Ascending aorta (tissue), 2 donors: ENCODE data around the gene KCNJ14. TPM values are rescaled to one million over a fixed set of nuclear protein-coding genes. Genes with fewer than 3 reads are reported as not detected.

Experiments
- DNase-seq, 2 donors: peaks; one replicate each; pipeline ENCODE4 v3.0.0-alpha.2; 2019; ENCODE audit warnings: low spot score in 2 of 2
- H3K27ac ChIP-seq, 2 donors: fragments of 200-600 bp; sonication (generic); one replicate each; pipeline ENCODE4 v1.5.1; 2016 to 2017; ENCODE audit warnings: mild to moderate bottlenecking in 1 of 2
- H3K27me3 ChIP-seq: fragments of 200-600 bp; sonication (generic); one replicate; pipeline ENCODE4 v1.5.1; 2017
- H3K36me3 ChIP-seq, 2 donors: fragments of 200-600 bp; sonication (generic); one replicate each; pipeline ENCODE4 v1.5.1; 2016
- H3K4me1 ChIP-seq, 2 donors: fragments of 200-600 bp; sonication (generic); one replicate each; pipeline ENCODE4 v1.5.1; 2016 to 2017; ENCODE audit warnings: mild to moderate bottlenecking in 1 of 2
- H3K4me3 ChIP-seq, 2 donors: fragments of 200-600 bp; sonication (generic); one replicate each; pipeline ENCODE4 v1.5.1; 2016 to 2017; ENCODE audit warnings: mild to moderate bottlenecking in 1 of 2
- H3K9me3 ChIP-seq, 2 donors: fragments of 200-600 bp; sonication (generic); one replicate each; pipeline ENCODE4 v1.5.1; 2016
- intact Hi-C: fragments of 100-400 bp; cut with DNase I; formaldehyde crosslinking; loops from one replicate; pipeline ENCODE4 v1.15.1; 2023
- total RNA-seq: library from RNA; depleted of rRNA; stranded (reverse); fragments of >200 nt; gene quantifications from one replicate; pipeline ENCODE4 v1.1.0, GENCODE V29; 2016
- TF ChIP-seq, protein P1 (sequence below), 3 experiments: fragments of 200-600 bp in 2 of 3; fragments of 450-650 bp in 1 of 3; sonication (generic) in 2 of 3; IDR thresholded peaks; one replicate each; pipeline ENCODE4 v1.5.1; 2016 to 2019; ENCODE audit warnings: antibody characterized with exemption in 3 of 3, mild to moderate bottlenecking in 1 of 3, moderate library complexity in 1 of 3

Gene KCNJ14
- total RNA-seq, 1 donor from 2014 or later = 6.1 TPM

DNA sequence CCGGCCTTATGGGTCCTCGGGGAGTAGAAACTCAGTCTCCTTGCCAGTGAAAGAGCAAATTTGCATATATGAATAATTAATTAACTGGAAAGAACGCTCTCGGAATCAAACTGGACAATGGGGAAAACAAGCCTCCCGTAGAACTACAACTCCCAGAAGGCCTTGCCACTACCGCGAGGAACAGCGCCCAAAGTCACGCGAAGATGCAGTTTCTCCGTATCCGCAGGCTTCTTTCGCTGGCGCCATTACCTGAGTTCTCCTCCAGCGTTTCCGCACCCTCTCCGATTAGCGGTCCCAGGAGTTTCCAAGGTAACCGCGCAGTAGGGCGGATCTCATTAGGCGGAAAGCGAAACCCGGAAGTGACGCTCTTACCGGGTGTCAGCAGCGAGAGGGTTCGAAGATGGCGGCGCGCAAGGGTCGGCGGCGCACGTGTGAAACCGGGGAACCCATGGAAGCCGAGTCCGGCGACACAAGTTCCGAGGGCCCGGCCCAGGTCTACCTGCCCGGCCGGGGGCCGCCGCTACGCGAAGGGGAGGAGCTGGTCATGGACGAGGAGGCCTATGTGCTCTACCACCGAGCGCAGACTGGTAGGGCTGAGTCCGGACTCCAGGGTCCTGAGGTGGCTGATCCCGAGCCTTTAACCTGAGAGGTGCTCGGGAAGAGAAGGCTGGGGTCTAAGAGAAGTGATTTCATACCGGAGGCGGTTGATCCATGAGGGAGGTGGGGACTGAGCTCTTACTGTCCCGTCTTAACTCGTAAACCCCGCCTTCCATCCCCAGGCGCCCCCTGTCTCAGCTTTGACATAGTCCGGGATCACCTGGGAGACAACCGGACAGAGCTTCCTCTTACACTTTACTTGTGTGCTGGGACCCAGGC is 9.5 kb upstream of the KCNJ14 start, which contains the start of gene GRWD1:
Gene GRWD1, plus strand, starts transcription at position 378 of the 876 bp plus-strand sequence. Its CDS starts 23 bp downstream, at position 401.
- peak within 1 kb of the TSS; percentile 76 to 81 for H3K4me3 ChIP-seq
- peaks cover 7% of the 10 kb centered on the region for H3K27me3 ChIP-seq
- H3K27ac ChIP-seq = peak within 1 kb of the TSS; percentile 87 to 89
- TF ChIP-seq, protein P1, sequence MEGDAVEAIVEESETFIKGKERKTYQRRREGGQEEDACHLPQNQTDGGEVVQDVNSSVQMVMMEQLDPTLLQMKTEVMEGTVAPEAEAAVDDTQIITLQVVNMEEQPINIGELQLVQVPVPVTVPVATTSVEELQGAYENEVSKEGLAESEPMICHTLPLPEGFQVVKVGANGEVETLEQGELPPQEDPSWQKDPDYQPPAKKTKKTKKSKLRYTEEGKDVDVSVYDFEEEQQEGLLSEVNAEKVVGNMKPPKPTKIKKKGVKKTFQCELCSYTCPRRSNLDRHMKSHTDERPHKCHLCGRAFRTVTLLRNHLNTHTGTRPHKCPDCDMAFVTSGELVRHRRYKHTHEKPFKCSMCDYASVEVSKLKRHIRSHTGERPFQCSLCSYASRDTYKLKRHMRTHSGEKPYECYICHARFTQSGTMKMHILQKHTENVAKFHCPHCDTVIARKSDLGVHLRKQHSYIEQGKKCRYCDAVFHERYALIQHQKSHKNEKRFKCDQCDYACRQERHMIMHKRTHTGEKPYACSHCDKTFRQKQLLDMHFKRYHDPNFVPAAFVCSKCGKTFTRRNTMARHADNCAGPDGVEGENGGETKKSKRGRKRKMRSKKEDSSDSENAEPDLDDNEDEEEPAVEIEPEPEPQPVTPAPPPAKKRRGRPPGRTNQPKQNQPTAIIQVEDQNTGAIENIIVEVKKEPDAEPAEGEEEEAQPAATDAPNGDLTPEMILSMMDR (IDR thresholded peaks at IDR 0.05) = no peak
- peaks cover 3 to 15% of the 10 kb centered on the region in 2 donors for H3K4me1 ChIP-seq
- intact Hi-C loops = loop anchor here (1.0 to 5.0 kb wide), 4 partner anchors 23 to 173 kb away; partner anchors contain the start of genes CYTH2, RPL18, SPHK2 and SYNGR4
- DNase-seq = peak; percentile 72 to 96
- H3K9me3 ChIP-seq = no peaks in the 10 kb centered on the region
- H3K36me3 ChIP-seq = peaks cover 21 to 24% of the 10 kb centered on the region in 2 donors

DNA sequence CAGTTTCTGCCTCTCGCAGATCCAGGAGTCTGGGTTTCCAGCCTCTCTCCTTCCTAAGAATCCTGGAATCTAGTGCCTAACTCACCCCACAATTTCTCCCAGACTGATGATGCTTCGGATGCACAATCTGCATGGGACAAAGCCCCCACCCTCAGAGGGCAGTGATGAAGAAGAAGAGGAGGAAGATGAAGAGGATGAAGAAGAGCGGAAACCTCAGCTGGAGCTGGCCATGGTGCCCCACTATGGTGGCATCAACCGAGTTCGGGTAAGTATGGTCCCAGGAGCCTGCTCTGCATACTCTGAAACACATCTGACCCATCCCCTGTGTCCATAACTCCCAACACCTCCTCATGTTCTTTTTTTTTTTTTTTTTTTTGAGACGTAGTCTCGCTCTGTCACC is 8.8 kb upstream of the KCNJ14 start:
- Histone ChIP-seq H3K27ac (no peak overlapping the region), H3K36me3 (peaks cover 28 to 32% of the 10 kb centered on the region in 2 donors)
- intact Hi-C loops = loop anchor here (5.0 kb wide), 1 partner anchor 136 kb away; no protein-coding TSS in a partner anchor

DNA sequence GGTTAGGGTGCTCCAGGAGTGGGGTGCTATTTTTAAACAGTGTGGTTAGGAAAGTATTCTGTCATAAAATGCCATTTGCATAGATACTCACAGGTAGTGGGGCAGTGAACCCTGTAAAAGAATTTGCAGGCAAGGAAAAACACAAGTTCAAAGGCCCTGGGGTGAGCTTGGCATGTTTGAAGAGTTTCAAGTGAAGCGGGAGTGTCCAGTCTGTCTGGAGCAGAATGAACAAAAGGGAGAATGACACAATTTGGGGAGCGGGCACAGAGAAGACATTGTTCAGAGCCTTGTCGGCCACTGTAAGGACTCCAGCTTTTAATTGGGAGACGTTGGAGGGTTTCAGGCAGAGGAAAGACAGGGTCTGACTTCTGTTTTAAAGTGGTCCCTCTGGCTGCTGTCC is 6.8 kb upstream of the KCNJ14 start:
- H3K4me1 ChIP-seq = peaks cover 3 to 15% of the 10 kb centered on the region in 2 donors
- intact Hi-C loops = loop anchor here (5.0 kb wide), 1 partner anchor 134 kb away; no protein-coding TSS in a partner anchor
- no peak overlapping the region for H3K27ac ChIP-seq
- TF ChIP-seq, protein P1 (IDR thresholded peaks at IDR 0.05) = no peak
- peaks cover 47 to 50% of the 10 kb centered on the region in 2 donors for H3K36me3 ChIP-seq
- no peak overlapping the region for H3K4me3 ChIP-seq
- H3K9me3 ChIP-seq = no peaks in the 10 kb centered on the region
- no peak for DNase-seq
- H3K27me3 ChIP-seq = no peaks in the 10 kb centered on the region

More for the DNA sequence above, 8.8 kb upstream of the KCNJ14 start:
- Histone ChIP-seq H3K9me3 (no peaks in the 10 kb centered on the region), H3K4me1 (peaks cover 3 to 15% of the 10 kb centered on the region in 2 donors), H3K4me3 (peak overlapping the region; percentile 76 to 81), H3K27me3 (peaks cover 7% of the 10 kb centered on the region)
- TF ChIP-seq, protein P1 (IDR thresholded peaks at IDR 0.05) = no peak
- no peak for DNase-seq

DNA sequence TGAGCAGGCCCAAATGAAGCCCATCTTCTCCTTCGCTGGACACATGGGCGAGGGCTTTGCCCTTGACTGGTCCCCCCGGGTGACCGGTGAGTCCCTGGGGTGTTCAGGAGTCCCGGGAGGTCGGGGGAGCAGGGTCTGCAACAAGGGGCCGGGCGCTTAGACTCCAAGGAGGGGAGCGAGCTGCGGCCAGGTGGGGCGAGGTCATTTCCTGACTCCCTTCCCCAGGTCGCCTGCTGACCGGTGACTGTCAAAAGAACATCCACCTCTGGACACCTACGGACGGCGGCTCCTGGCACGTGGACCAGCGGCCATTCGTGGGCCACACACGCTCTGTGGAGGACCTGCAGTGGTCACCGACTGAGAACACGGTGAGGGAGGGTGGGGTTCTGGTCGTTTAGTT is 4.9 kb upstream of the KCNJ14 start:
- Histone ChIP-seq H3K27ac (no peak overlapping the region), H3K4me1 (no peaks in the 10 kb centered on the region), H3K36me3 (peaks cover 47 to 64% of the 10 kb centered on the region in 2 donors), H3K4me3 (no peak overlapping the region), H3K27me3 (no peaks in the 10 kb centered on the region), H3K9me3 (no peaks in the 10 kb centered on the region)
- DNase-seq = no peak
- TF ChIP-seq, protein P1 (IDR thresholded peaks at IDR 0.05) = no peak
- intact Hi-C loops = no loop called here

DNA sequence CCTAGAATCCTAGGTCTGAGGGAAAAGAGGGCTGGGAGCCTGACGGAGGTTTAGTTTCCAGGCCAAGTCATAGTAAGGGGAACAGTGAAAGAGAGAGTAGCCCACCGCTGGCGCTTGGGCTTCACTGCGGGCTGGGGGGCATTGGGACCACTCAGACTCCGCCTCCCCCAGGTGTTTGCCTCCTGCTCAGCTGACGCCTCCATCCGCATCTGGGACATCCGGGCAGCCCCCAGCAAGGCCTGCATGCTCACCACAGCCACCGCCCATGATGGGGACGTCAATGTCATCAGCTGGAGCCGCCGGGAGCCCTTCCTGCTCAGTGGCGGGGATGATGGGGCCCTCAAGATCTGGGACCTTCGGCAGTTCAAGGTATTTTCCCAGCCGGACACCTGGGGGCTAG is 4.5 kb upstream of the KCNJ14 start:
- H3K27ac ChIP-seq = no peak overlapping the region
- peaks cover 47 to 68% of the 10 kb centered on the region in 2 donors for H3K36me3 ChIP-seq
- TF ChIP-seq, protein P1 (IDR thresholded peaks at IDR 0.05) = no peak
- no peak for DNase-seq
- intact Hi-C loops = no loop called here
- no peaks in the 10 kb centered on the region for H3K9me3 ChIP-seq
- H3K4me1 ChIP-seq = no peaks in the 10 kb centered on the region
- H3K27me3 ChIP-seq = no peaks in the 10 kb centered on the region
- no peak overlapping the region for H3K4me3 ChIP-seq
